ENCODE measurements around the gene SCARB1. TPM values are rescaled to one million over a fixed set of nuclear protein-coding genes. Genes with fewer than 3 reads are reported as not detected.

SCARB1 gene
- total RNA-seq, 2 experiments from 2014 or later: 18.2 to 18.3 TPM

DNA sequence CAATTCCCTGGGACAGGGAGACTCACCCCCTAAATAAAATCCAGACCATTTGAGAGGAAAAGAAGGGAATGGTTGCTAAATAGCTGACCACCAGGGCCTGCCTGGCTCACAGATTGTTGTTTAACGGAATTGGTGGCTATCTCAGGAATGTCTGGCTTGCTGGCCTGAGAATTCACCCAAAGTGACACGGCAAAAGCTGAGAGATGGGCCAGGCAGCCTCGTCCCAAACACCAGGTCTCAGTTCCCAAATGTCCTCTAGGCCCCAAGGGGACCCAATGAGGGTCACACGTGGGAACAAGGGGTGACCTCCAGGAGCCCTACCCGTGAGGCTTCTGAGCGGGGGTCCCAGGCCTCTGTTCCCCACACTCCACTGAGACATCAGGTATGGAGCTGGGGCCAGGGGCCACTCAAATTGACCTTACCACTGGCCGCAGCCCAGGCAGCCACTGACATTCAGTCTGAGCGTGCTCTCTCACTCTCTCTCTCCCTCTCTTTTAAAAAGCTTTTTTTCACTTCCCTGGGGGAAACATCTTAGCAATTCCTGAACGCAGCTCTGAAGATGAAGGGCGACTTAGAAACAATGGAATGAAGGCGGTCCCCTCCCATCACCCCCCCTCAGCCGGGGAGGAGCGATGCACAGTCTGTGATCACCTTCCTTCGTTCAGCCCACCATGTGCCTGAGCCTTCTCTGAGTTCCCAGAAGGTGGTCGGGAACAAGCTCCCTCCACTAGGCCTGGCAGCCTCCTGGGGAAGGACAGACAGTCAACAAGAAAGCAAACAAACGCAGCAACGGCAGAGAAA, 131.2 kb downstream of the SCARB1 start:
- peaks cover 2% of the 10 kb centered on the region for H3K9me3 Mint-ChIP-seq
- no peaks in the 10 kb centered on the region for H3K27me3 Mint-ChIP-seq (ENCODE audit: low read depth)
- peaks cover 10% of the 10 kb centered on the region for H3K4me1 Mint-ChIP-seq (ENCODE audit: low read depth)
- intact Hi-C loops (cut with micrococcal nuclease): no loop called here
- CTCF ChIA-PET: interaction anchor here (0.6 to 0.7 kb wide), 3 partner anchors 14 to 823 kb away, joined by 3 read pairs; no protein-coding TSS in a partner anchor
- H3K4me3 Mint-ChIP-seq: no peak overlapping the region
- H3K36me3 Mint-ChIP-seq (ENCODE audit: low read depth): no peaks in the 10 kb centered on the region
- no peak overlapping the region for H3K27ac Mint-ChIP-seq
- no peak for DNase-seq

DNA sequence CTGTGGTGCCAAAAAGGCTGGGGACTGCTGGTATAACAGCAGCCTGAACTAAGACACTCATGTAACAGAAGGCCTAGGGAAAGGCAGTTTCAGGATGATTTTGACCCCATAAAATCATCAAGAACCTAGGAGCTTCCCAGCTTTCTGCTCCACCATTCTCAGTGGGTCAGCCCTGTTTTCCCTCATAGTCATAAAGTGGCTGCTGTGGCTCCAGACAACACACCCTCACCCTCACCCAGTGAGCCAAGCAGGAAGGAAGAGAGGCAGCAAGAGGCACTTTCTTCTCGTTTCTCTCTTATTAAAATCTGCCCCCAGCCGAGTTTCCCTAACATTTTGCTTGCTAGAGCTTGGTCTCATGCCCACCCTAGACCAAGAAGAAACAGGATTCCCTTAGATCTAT, 131.8 kb downstream of the SCARB1 start:
- DNase-seq: no peak
- peaks cover 2% of the 10 kb centered on the region for H3K9me3 Mint-ChIP-seq
- CTCF ChIA-PET: interaction anchor here (0.7 kb wide), 2 partner anchors 22 to 822 kb away, joined by 3 read pairs; no protein-coding TSS in a partner anchor
- peaks cover 7% of the 10 kb centered on the region for H3K4me1 Mint-ChIP-seq (ENCODE audit: low read depth)
- H3K36me3 Mint-ChIP-seq (ENCODE audit: low read depth): no peaks in the 10 kb centered on the region
- H3K27ac Mint-ChIP-seq: no peak overlapping the region
- intact Hi-C loops (cut with micrococcal nuclease): no loop called here
- no peaks in the 10 kb centered on the region for H3K27me3 Mint-ChIP-seq (ENCODE audit: low read depth)
- no peak overlapping the region for H3K4me3 Mint-ChIP-seq

DNA sequence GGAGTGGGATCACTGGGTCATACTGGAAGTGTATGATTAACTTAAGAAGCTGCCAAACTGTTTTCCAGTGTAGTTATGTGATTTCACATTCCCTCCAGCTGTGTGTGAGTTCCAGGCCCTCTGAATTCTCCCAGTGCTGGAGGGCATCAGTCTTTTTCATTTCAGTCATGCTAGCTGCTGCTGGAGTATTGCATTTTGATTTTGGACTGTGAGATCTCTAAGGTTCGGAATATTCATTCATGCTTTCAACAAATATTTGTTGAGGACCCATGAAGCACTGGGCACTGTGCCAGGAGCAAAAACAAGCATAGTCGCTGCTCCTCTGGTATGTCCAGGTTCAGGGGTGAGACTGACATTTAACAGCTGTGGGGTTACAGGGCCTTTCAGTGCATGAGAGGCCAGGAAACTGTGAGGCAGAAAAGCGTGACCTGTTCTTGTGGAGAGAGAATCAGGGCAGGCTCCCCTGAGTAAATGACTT, 133.2 kb downstream of the SCARB1 start:
- H3K4me1 Mint-ChIP-seq (ENCODE audit: low read depth): no peaks in the 10 kb centered on the region
- CTCF ChIA-PET: no interaction called here

DNA sequence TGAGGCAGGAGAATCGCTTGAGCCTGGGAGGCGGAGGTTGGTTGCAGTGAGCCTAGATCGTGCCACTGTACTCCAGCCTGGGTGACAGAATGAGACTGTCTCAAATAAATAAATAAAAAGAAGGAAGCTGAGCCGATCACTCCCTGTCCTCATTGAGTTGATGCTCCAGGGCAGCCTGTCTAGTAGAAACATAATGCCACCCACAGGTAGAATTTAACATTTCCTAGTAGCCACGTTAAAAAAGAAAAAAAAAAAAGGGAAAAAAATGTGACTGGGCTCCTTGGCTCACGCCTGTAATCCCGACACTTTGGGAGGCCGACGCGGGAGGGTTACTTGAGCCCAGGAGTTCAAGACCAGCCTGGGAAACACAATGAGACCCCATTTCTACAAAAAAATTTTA, 135.7 kb downstream of the SCARB1 start:
- no peaks in the 10 kb centered on the region for H3K4me1 Mint-ChIP-seq (ENCODE audit: low read depth)
- no peak overlapping the region for H3K27ac Mint-ChIP-seq
- H3K9me3 Mint-ChIP-seq: peaks cover 2% of the 10 kb centered on the region
- no peaks in the 10 kb centered on the region for H3K36me3 Mint-ChIP-seq (ENCODE audit: low read depth)
- CTCF ChIA-PET: interaction anchor here (0.7 to 0.8 kb wide), 2 partner anchors 34 to 158 kb away, joined by 3 to 4 read pairs; no protein-coding TSS in a partner anchor
- intact Hi-C loops (cut with micrococcal nuclease): no loop called here
- no peak for DNase-seq
- H3K27me3 Mint-ChIP-seq (ENCODE audit: low read depth): no peaks in the 10 kb centered on the region
- no peak overlapping the region for H3K4me3 Mint-ChIP-seq

More for the DNA sequence above, 133.2 kb downstream of the SCARB1 start:
- H3K9me3 Mint-ChIP-seq: peaks cover 2% of the 10 kb centered on the region
- H3K36me3 Mint-ChIP-seq (ENCODE audit: low read depth): no peaks in the 10 kb centered on the region
- H3K27me3 Mint-ChIP-seq (ENCODE audit: low read depth): no peaks in the 10 kb centered on the region
- intact Hi-C loops (cut with micrococcal nuclease): no loop called here
- no peak overlapping the region for H3K4me3 Mint-ChIP-seq
- DNase-seq: no peak
- H3K27ac Mint-ChIP-seq: no peak overlapping the region

DNA sequence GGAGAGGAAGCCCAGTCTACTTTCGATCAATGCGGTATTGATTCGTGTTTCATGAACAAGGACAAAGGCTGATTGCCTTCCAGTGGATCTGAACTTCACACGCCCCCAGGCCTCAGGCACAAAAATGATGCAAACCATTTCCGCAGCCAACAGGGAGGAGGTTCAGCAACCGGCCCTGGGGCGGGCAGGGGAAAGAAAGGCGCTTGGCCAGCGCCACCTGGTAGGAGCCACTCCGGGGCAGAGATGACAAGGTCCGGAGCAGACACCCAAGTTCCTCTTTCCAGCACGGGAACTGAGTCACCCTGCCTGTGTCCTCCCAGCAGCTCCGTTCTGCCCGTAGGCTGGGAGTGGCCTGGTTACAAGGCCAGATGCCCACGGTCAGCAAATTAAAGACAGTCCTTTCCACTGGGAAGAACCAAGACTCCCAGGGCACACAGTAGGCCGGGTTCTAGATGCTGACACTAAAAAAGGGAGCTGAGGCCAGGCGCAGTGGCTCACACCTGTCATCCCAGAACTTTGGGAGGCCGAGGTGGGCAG, 136.3 kb downstream of the SCARB1 start:
- Mint-ChIP-seq H3K36me3 (ENCODE audit: low read depth) (no peaks in the 10 kb centered on the region), H3K27ac (no peak overlapping the region), H3K4me3 (no peak overlapping the region), H3K27me3 (ENCODE audit: low read depth) (no peaks in the 10 kb centered on the region), H3K4me1 (ENCODE audit: low read depth) (no peaks in the 10 kb centered on the region), H3K9me3 (peaks cover 2% of the 10 kb centered on the region)
- CTCF ChIA-PET: interaction anchor here (0.8 kb wide), 1 partner anchor 35 kb away, joined by 4 read pairs; no protein-coding TSS in a partner anchor
- intact Hi-C loops (cut with micrococcal nuclease): no loop called here
- no peak for DNase-seq

Other genes starting within 250 kb of the SCARB1 start
- 1,000 to 10,000 TPM; 1,036 to 1,066 TPM for gene UBC, start 50.8 kb upstream of the SCARB1 start, total RNA-seq
- gene DHX37, start 125.3 kb upstream of the SCARB1 start, total RNA-seq: 10 to 100 TPM; 21.7 to 23.0 TPM
- 10 to 100 TPM; 19.4 to 19.6 TPM for gene BRI3BP, start 129.8 kb upstream of the SCARB1 start, total RNA-seq
- 10 to 100 TPM; 10.6 to 11.2 TPM for gene AACS, start 201.6 kb upstream of the SCARB1 start, total RNA-seq

All from activated naive CD4-positive, alpha-beta T cell treated with anti-CD3 and anti-CD28 coated beads for 36 hours (primary cell).